Colonic mucosa (tissue), 4 donors: ENCODE data around the gene METTL25B. TPM values are rescaled to one million over a fixed set of nuclear protein-coding genes. Genes with fewer than 3 reads are reported as not detected.

ENCODE experiments used
- DNase-seq: peaks from one replicate; pipeline ENCODE4 v3.0.0-alpha.2; 2020
- H3K27ac ChIP-seq: fragments of 200-600 bp; one replicate; pipeline ENCODE4 v1.8.0; 2021
- H3K27me3 ChIP-seq: fragments of 200-600 bp; one replicate; pipeline ENCODE4 v1.8.0; 2021
- H3K36me3 ChIP-seq: fragments of 200-600 bp; one replicate; pipeline ENCODE4 v1.8.0; 2021
- H3K4me1 ChIP-seq: fragments of 200-600 bp; one replicate; pipeline ENCODE4 v1.8.0; 2021; ENCODE audit warnings: mild to moderate bottlenecking
- H3K4me3 ChIP-seq: fragments of 200-600 bp; one replicate; pipeline ENCODE4 v1.8.0; 2021
- H3K9ac ChIP-seq, 2 donors: one replicate each; pipeline ENCODE4 v1.7.0; 2013; ENCODE audit warnings: control low read depth in 2 of 2, low read depth in 2 of 2, low read length in 2 of 2
- H3K9me3 ChIP-seq: fragments of 200-600 bp; one replicate; pipeline ENCODE4 v1.8.0; 2021
- intact Hi-C: fragments of 100-400 bp; cut with DNase I; formaldehyde crosslinking; loops from one replicate; pipeline ENCODE4 v1.14.1; 2022
- total RNA-seq, 2 donors: library from RNA; stranded (reverse); fragmentation: NEBNext Ultra II Directional in 1 of 2; extraction: Animal tissue kit (Norgen Biotek cat#: 25700) in 1 of 2; gene quantifications; one replicate each; pipeline ENCODE4 v1.2.1, GENCODE V29; 2021
- TF ChIP-seq, protein P1 (sequence below): fragments of 200-600 bp; IDR thresholded peaks from one replicate; pipeline ENCODE4 v1.8.0; 2022; ENCODE audit warnings: antibody characterized with exemption, mild to moderate bottlenecking
- donor health status: healthy.
- donor health status: DM: no; HTN: no; CAD: no.
- donor health status: DM: no; HTN: no; CAD: no.

Gene METTL25B
- total RNA-seq, 2 donors from 2014 or later = 31.3 to 51.9 TPM

DNA sequence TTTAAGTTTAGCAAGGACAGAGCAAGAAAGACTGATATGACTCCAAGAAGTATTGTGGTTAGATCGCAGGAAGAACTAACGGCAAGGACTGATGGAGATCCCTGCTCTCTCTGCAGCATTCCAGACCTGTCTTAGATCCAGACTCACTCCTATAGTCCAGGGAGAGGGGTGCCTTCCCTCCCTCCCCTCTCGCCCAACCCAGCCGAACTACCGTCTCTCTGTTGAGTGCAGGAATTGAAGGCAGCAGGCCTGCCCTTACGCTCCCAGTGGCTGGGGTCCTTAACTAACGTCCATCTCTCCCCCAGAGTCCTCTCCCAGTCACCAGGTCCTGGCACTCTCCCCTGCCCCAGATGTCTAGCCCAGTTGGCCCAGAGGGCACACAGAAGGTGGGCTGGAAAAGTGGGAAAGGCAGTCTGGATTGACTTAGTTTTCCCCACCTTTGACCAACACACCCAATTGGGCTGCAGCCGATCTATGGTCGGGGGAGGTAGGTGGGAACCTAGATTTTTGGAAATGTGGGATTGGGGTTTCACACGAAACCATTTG, 24.0 kb upstream of the METTL25B start:
- Histone ChIP-seq H3K4me1 (peaks cover 14% of the 10 kb centered on the region), H3K4me3 (no peak overlapping the region), H3K36me3 (no peaks in the 10 kb centered on the region), H3K9me3 (no peaks in the 10 kb centered on the region), H3K9ac (no peak overlapping the region), H3K27me3 (peaks cover 9% of the 10 kb centered on the region), H3K27ac (no peak overlapping the region)
- TF ChIP-seq, protein P1, sequence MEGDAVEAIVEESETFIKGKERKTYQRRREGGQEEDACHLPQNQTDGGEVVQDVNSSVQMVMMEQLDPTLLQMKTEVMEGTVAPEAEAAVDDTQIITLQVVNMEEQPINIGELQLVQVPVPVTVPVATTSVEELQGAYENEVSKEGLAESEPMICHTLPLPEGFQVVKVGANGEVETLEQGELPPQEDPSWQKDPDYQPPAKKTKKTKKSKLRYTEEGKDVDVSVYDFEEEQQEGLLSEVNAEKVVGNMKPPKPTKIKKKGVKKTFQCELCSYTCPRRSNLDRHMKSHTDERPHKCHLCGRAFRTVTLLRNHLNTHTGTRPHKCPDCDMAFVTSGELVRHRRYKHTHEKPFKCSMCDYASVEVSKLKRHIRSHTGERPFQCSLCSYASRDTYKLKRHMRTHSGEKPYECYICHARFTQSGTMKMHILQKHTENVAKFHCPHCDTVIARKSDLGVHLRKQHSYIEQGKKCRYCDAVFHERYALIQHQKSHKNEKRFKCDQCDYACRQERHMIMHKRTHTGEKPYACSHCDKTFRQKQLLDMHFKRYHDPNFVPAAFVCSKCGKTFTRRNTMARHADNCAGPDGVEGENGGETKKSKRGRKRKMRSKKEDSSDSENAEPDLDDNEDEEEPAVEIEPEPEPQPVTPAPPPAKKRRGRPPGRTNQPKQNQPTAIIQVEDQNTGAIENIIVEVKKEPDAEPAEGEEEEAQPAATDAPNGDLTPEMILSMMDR = no peak
- intact Hi-C loops = no loop called here
- DNase-seq = no peak

DNA sequence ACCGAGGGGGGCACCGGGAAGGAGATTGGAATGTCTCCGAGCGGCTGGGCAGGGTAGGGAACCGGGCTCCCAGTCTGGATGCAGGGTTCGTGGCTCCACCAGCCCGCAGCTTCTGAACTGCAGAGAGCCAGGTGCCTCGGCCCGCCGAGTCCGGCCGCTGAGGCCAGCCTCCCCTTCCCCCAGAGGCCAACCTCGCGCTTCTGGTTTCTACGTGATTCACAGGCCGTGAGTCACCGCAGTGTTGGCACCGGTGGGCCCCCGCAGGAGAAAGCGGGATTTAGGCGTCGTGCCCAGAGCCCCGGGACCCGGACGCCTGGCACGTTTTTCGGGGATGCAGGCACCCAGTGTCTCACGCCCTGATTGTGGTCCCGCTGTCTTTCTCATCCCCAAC, 23.3 kb upstream of the METTL25B start:
- H3K4me1 ChIP-seq = peaks cover 14% of the 10 kb centered on the region
- TF ChIP-seq, protein P1 = no peak
- peak overlapping the region in 1 of 2 donors; percentile 59 for H3K9ac ChIP-seq
- H3K27ac ChIP-seq = no peak overlapping the region
- H3K36me3 ChIP-seq = no peaks in the 10 kb centered on the region
- H3K9me3 ChIP-seq = no peaks in the 10 kb centered on the region
- intact Hi-C loops = no loop called here
- H3K27me3 ChIP-seq = peaks cover 9% of the 10 kb centered on the region
- no peak overlapping the region for H3K4me3 ChIP-seq
- DNase-seq = peak; percentile 29

DNA sequence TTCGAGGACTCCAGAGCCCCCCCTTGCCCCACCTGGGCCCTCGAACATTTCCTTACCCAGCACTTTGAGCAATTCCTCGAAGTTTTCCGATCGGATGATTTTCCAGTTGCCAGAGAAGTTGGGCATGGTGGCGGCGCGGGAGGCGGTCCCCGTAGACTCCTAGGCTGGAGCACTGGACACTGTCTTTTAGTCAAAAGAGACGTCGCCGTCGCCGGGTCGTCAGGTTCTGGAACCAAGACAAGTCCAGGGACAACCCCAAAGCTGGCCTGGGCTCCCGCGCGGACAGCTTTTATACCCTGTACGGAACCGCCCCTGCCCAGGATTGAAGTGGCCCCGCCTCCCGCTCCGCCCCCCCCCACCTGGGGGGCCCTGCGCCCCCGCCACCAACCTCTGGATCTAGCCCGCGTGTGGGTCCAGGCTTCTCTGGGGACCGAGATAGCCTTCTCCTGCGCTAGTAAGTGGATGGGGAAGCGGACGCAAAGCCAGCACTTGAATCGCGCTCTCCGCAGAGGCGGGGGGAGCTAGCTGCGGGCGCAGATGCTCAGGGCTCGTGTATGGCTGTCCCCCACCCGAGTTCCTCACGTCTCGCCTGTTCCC, 22.9 kb upstream of the METTL25B start, which contains the start of gene CRABP2:
TSS of gene CRABP2 (minus strand) at position 263 of the 597 bp plus-strand sequence. CDS start at position 126, 137 bp downstream.
- Histone ChIP-seq H3K27me3 (peaks cover 9% of the 10 kb centered on the region), H3K4me3 (peak within 1 kb of the TSS; percentile 30), H3K36me3 (no peaks in the 10 kb centered on the region), H3K27ac (peak within 1 kb of the TSS; percentile 14), H3K9ac (peak within 1 kb of the TSS; percentile 59 to 68), H3K4me1 (peaks cover 14% of the 10 kb centered on the region), H3K9me3 (no peaks in the 10 kb centered on the region)
- TF ChIP-seq, protein P1 = no peak
- no peak for DNase-seq
- intact Hi-C loops = no loop called here

DNA sequence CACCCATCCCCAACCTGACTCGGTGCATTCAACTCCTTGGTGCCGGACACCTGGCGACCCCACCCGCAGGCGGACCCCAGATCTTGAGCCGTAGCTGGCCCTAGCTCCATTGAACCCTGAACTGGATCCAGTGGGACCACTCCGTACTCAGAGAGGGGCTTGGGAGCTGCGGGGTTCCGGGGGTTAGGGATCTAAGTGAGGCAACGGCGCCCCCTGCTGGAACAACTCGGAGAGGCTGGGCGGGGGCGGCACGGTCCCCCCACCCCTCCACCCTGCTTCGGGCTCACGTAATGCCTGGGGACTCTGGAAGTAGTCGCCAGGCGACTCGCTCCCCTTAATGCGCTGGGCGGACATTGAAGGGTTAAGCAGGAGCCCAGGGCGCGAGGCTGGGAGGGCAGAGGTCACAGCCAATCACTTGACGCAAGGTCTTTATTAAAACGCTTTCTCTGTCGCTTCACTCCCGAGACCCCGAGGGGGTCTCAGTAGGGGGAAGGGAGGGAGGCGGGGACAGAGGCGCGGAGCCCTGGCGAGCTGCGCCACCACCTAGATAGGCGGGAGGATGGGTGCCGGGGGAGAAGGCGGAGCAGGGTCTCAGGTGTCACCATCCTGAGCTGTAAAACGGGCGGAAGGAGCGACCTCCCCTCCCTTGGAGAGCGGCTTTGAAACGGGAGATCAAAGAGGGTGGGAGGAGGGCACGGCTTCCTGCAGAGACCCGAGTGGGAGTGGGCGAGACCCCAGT, 22.2 kb upstream of the METTL25B start:
- DNase-seq = peak; percentile 64
- Histone ChIP-seq H3K4me1 (peaks cover 14% of the 10 kb centered on the region), H3K36me3 (no peaks in the 10 kb centered on the region), H3K9ac (peak overlapping the region; percentile 59 to 68), H3K4me3 (peak overlapping the region; percentile 30), H3K27me3 (peaks cover 9% of the 10 kb centered on the region), H3K9me3 (no peaks in the 10 kb centered on the region), H3K27ac (peak overlapping the region; percentile 14)
- intact Hi-C loops = no loop called here
- TF ChIP-seq, protein P1 = peak; percentile 77

DNA sequence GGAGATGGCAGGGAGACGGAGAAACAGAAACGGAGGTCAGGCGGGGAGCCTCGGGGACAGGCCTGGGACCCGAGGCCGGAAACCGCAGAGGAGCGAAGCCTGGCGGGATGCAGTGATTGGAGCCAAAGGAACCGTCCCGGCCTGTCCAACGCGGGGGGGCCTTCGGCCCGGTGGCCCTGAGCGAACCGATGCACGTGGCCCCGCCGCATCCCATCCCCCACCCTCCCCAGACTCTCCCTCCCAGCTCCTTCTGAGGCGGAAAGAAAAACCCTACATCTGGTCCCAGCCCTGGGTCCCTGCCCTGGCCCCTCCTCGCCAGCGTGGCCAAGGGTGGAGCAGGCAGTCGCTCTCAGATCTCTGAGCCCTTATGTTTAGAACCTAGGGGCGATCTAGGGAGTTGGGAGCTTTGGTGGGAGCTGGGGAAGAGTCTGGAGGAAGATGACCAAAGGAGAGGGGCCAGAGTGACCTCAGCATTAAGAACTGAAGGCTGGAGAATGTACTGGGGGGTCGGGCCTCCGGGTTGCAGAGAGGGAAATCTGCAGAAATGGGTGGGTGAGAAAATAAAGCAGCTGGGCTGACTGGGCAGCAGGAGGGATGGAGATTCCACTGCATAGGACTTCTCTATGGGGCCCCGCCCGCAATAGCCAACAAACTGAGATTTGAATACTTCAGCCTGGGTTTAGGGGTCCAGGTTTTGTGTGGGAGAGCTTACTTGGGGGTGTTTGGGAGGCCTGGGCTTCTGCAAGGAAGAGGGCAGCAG, 21.4 kb upstream of the METTL25B start:
- Histone ChIP-seq H3K27me3 (peaks cover 9% of the 10 kb centered on the region), H3K4me1 (peaks cover 14% of the 10 kb centered on the region)
- TF ChIP-seq, protein P1 = no peak

More for the DNA sequence above, 21.4 kb upstream of the METTL25B start:
- Histone ChIP-seq H3K27ac (peak overlapping the region; percentile 14), H3K9me3 (no peaks in the 10 kb centered on the region), H3K4me3 (peak overlapping the region; percentile 30), H3K9ac (peak overlapping the region; percentile 59 to 68), H3K36me3 (no peaks in the 10 kb centered on the region)
- DNase-seq = peak; percentile 60
- intact Hi-C loops = no loop called here
